ENCODE results near the gene LRRC4C. TPM values are rescaled to one million over a fixed set of nuclear protein-coding genes. Genes with fewer than 3 reads are reported as not detected.

LRRC4C gene
- total RNA-seq, 1 donor from 2014 or later: 1.2 TPM

GRCh38 chr11:41414771-41415440, 44.5 kb downstream of the LRRC4C start:
- DNase-seq (ENCODE audit: low spot score): no peak

GRCh38 chr11:41413843-41414242, 45.6 kb downstream of the LRRC4C start:
- no peak for DNase-seq (ENCODE audit: low spot score)

- DNase-seq (ENCODE audit: low spot score): no peak
Measured at GRCh38 chr11:41405812-41406211, 53.6 kb downstream of the LRRC4C start.

GRCh38 chr11:41404109-41404508, 55.3 kb downstream of the LRRC4C start:
- no peak for DNase-seq (ENCODE audit: low spot score)

- DNase-seq (ENCODE audit: low spot score): no peak
Measured at GRCh38 chr11:41403458-41403857, 56.0 kb downstream of the LRRC4C start.

- peak; percentile 13 for DNase-seq (ENCODE audit: low spot score)
Measured at GRCh38 chr11:41400819-41401382, 58.6 kb downstream of the LRRC4C start.

GRCh38 chr11:41400124-41400523, 59.3 kb downstream of the LRRC4C start:
- DNase-seq (ENCODE audit: low spot score): no peak

- no peak for DNase-seq (ENCODE audit: low spot score)
Measured at GRCh38 chr11:41399323-41399722, 60.1 kb downstream of the LRRC4C start.

- no peak for DNase-seq (ENCODE audit: low spot score)
Measured at GRCh38 chr11:41398175-41398574, 61.3 kb downstream of the LRRC4C start.

- DNase-seq (ENCODE audit: low spot score): no peak
Measured at GRCh38 chr11:41394521-41395195, 64.8 kb downstream of the LRRC4C start.

- no peak for DNase-seq (ENCODE audit: low spot score)
Measured at GRCh38 chr11:41392596-41392995, 66.9 kb downstream of the LRRC4C start.

GRCh38 chr11:41389623-41390130, 69.8 kb downstream of the LRRC4C start:
- DNase-seq (ENCODE audit: low spot score): no peak

- no peak for DNase-seq (ENCODE audit: low spot score)
Measured at GRCh38 chr11:41384329-41384728, 75.1 kb downstream of the LRRC4C start.

- no peak for DNase-seq (ENCODE audit: low spot score)
Measured at GRCh38 chr11:41383768-41384167, 75.7 kb downstream of the LRRC4C start.

- peak; percentile 14 for DNase-seq (ENCODE audit: low spot score)
Measured at GRCh38 chr11:41382927-41383326, 76.5 kb downstream of the LRRC4C start.

GRCh38 chr11:41379084-41379483, 80.4 kb downstream of the LRRC4C start:
- DNase-seq (ENCODE audit: low spot score): peak; percentile 4

- no peak for DNase-seq (ENCODE audit: low spot score)
Measured at GRCh38 chr11:41377709-41378394, 81.6 kb downstream of the LRRC4C start.

- DNase-seq (ENCODE audit: low spot score): no peak
Measured at GRCh38 chr11:41351825-41352224, 107.6 kb downstream of the LRRC4C start.

- DNase-seq (ENCODE audit: low spot score): no peak
Measured at GRCh38 chr11:41346042-41346441, 113.4 kb downstream of the LRRC4C start.

GRCh38 chr11:41334007-41334933, 125.2 kb downstream of the LRRC4C start:
- DNase-seq (ENCODE audit: low spot score): no peak

GRCh38 chr11:41333357-41333756, 126.1 kb downstream of the LRRC4C start:
- DNase-seq (ENCODE audit: low spot score): no peak

All from umbilical cord (tissue), 2 donors.